ENCODE data around the gene MED7. TPM values are rescaled to one million over a fixed set of nuclear protein-coding genes. Genes with fewer than 3 reads are reported as not detected.

MED7 gene
- total and polyA plus RNA-seq, 2 of the 13 experiments (the other 11 are each of a cell fraction or from before 2014, with no cell fraction given) = 9.2 to 9.4 TPM

- TF ChIP-seq DMTF1 (CRISPR knock-in tag; IDR thresholded peaks at IDR 0.05) (no peak), TARDBP (CRISPR knock-in tag; IDR thresholded peaks at IDR 0.05) (no peak), KDM3A (CRISPR knock-in tag; IDR thresholded peaks at IDR 0.05; ENCODE audit: low read depth) (no peak; the same call in 1 of the 2 replicates), TEAD2 (CRISPR knock-in tag; IDR thresholded peaks at IDR 0.05) (no peak), ZSCAN9 (CRISPR knock-in tag; IDR thresholded peaks at IDR 0.05; ENCODE audit: borderline replicate concordance) (0 out of 2 replicates have a peak, but pooled peaks have one; percentile 28), LRRFIP1 (CRISPR knock-in tag; conservative IDR thresholded peaks at IDR 0.05) (no peak), SPEN (CRISPR knock-in tag; IDR thresholded peaks at IDR 0.05; ENCODE audit: low read depth) (peak; percentile 68; the same call in 1 of the 2 replicates), ZNF713 (CRISPR knock-in tag; IDR thresholded peaks at IDR 0.05) (no peak), ADNP (CRISPR knock-in tag; IDR thresholded peaks at IDR 0.05) (no peak), KAT8 (CRISPR knock-in tag; IDR thresholded peaks at IDR 0.05) (peak; percentile 87), ESRRA (CRISPR knock-in tag; IDR thresholded peaks at IDR 0.05; ENCODE audit: low read depth) (peak; percentile 48; the same call in 1 of the 2 replicates)
- TF ChIP-seq, protein P1, sequence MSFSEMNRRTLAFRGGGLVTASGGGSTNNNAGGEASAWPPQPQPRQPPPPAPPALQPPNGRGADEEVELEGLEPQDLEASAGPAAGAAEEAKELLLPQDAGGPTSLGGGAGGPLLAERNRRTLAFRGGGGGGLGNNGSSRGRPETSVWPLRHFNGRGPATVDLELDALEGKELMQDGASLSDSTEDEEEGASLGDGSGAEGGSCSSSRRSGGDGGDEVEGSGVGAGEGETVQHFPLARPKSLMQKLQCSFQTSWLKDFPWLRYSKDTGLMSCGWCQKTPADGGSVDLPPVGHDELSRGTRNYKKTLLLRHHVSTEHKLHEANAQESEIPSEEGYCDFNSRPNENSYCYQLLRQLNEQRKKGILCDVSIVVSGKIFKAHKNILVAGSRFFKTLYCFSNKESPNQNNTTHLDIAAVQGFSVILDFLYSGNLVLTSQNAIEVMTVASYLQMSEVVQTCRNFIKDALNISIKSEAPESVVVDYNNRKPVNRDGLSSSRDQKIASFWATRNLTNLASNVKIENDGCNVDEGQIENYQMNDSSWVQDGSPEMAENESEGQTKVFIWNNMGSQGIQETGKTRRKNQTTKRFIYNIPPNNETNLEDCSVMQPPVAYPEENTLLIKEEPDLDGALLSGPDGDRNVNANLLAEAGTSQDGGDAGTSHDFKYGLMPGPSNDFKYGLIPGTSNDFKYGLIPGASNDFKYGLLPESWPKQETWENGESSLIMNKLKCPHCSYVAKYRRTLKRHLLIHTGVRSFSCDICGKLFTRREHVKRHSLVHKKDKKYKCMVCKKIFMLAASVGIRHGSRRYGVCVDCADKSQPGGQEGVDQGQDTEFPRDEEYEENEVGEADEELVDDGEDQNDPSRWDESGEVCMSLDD (CRISPR knock-in tag; IDR thresholded peaks at IDR 0.05; ENCODE audit: borderline replicate concordance) = no peak
- TF ChIP-seq, protein P2, sequence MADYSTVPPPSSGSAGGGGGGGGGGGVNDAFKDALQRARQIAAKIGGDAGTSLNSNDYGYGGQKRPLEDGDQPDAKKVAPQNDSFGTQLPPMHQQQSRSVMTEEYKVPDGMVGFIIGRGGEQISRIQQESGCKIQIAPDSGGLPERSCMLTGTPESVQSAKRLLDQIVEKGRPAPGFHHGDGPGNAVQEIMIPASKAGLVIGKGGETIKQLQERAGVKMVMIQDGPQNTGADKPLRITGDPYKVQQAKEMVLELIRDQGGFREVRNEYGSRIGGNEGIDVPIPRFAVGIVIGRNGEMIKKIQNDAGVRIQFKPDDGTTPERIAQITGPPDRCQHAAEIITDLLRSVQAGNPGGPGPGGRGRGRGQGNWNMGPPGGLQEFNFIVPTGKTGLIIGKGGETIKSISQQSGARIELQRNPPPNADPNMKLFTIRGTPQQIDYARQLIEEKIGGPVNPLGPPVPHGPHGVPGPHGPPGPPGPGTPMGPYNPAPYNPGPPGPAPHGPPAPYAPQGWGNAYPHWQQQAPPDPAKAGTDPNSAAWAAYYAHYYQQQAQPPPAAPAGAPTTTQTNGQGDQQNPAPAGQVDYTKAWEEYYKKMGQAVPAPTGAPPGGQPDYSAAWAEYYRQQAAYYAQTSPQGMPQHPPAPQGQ (CRISPR knock-in tag; IDR thresholded peaks at IDR 0.05; ENCODE audit: borderline replicate concordance) = no peak
- TF ChIP-seq, protein P3, sequence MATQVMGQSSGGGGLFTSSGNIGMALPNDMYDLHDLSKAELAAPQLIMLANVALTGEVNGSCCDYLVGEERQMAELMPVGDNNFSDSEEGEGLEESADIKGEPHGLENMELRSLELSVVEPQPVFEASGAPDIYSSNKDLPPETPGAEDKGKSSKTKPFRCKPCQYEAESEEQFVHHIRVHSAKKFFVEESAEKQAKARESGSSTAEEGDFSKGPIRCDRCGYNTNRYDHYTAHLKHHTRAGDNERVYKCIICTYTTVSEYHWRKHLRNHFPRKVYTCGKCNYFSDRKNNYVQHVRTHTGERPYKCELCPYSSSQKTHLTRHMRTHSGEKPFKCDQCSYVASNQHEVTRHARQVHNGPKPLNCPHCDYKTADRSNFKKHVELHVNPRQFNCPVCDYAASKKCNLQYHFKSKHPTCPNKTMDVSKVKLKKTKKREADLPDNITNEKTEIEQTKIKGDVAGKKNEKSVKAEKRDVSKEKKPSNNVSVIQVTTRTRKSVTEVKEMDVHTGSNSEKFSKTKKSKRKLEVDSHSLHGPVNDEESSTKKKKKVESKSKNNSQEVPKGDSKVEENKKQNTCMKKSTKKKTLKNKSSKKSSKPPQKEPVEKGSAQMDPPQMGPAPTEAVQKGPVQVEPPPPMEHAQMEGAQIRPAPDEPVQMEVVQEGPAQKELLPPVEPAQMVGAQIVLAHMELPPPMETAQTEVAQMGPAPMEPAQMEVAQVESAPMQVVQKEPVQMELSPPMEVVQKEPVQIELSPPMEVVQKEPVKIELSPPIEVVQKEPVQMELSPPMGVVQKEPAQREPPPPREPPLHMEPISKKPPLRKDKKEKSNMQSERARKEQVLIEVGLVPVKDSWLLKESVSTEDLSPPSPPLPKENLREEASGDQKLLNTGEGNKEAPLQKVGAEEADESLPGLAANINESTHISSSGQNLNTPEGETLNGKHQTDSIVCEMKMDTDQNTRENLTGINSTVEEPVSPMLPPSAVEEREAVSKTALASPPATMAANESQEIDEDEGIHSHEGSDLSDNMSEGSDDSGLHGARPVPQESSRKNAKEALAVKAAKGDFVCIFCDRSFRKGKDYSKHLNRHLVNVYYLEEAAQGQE (IDR thresholded peaks at IDR 0.05; ENCODE audit: borderline replicate concordance in 1 of 2, low read depth in 1 of 2, low read length in 2 of 2) = peak in 1 of 2 experiments; percentile 39; a peak in 1 of 4 replicates
Observed at GRCh38 chr5:157142317-157143126, at the start of gene MED7 (continued).
